ENCODE data around the gene USP15.

The USP15 gene

DNA sequence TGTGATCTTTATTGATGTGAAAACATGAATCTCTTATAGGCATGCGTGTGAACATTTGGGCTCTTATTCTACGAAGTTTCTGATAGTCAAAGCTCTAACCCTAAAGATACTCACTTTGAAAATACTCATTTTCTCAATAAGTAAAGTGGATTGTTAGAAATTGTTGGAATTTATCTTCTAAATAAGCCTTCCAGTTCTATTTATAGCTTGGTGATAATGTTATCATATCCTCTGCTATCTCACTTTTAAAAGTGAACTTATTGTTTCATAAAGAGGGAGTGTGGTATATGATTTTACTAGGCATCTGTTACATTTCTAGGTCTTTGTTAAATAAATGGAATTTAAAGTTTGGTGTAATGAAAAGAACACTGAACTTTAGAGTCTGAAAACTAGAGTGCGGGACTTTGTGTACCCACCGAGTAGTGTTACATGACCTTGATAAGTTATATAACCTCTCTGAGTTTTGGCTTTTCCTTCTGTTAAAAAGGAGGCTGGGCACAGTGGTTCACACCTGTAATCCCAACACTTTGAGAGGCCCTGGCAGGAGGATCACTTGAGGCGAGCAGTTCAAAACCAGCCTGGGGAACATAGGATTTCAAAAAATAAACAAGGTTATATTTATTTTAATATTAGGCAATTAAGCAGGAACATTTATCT lies 13.6 kb downstream of the USP15 start:
- DNase-seq (ENCODE audit: low spot score), result no peak
- in situ Hi-C loops (cut with MboI; ENCODE audit: low pct_unique_long_range_greater_than_20kb, low sequenced_read_pairs, unreplicated experiment), result loop anchor here (25.0 kb wide), 1 partner anchor 538 kb away; no protein-coding TSS in a partner anchor
- TF ChIP-seq, protein P1, sequence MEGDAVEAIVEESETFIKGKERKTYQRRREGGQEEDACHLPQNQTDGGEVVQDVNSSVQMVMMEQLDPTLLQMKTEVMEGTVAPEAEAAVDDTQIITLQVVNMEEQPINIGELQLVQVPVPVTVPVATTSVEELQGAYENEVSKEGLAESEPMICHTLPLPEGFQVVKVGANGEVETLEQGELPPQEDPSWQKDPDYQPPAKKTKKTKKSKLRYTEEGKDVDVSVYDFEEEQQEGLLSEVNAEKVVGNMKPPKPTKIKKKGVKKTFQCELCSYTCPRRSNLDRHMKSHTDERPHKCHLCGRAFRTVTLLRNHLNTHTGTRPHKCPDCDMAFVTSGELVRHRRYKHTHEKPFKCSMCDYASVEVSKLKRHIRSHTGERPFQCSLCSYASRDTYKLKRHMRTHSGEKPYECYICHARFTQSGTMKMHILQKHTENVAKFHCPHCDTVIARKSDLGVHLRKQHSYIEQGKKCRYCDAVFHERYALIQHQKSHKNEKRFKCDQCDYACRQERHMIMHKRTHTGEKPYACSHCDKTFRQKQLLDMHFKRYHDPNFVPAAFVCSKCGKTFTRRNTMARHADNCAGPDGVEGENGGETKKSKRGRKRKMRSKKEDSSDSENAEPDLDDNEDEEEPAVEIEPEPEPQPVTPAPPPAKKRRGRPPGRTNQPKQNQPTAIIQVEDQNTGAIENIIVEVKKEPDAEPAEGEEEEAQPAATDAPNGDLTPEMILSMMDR (IDR thresholded peaks at IDR 0.05; ENCODE audit: extremely low read depth, insufficient read depth, missing control alignments), result no peak

DNA sequence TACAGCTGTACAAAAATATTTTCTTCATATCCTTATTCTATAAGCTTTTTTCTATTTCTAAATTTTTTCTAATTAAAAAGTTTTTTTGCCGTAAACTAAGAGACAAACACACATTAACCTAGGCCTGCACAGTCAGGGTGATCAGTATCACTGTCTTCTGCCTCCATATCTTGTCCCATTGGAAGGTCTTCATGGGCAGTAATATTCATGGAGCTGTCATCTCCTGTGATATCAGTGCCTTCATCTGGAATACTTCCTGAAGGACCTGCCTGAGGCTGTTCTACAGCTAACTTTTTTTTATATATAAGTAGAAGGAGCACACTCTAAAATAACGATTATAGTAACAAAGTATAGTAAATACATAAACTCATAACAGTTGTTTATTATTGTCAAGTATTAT lies 17.8 kb downstream of the USP15 start:
- TF ChIP-seq, protein P1 (IDR thresholded peaks at IDR 0.05; ENCODE audit: extremely low read depth, insufficient read depth, missing control alignments), result no peak
- DNase-seq (ENCODE audit: low spot score), result no peak
- in situ Hi-C loops (cut with MboI; ENCODE audit: low pct_unique_long_range_greater_than_20kb, low sequenced_read_pairs, unreplicated experiment), result no loop called here

DNA sequence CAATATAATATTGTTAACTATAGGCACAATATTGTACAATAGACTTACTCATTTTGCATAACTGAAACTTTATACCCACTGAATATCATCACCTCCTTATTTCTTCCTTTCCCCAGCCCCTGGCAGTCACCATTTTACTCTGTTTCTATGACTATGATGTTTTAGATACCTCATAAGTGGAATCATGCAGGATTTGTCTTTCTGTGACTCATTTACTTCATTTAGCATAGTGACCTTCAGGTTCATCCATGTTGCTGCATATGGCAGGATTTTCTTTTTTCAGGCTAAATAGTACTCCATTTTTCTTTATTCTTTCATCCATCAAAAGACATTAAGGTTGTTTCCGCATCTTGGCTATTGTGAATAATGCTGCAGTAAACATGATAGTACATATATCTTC lies 18.9 kb downstream of the USP15 start:
- TF ChIP-seq, protein P1 (IDR thresholded peaks at IDR 0.05; ENCODE audit: extremely low read depth, insufficient read depth, missing control alignments), result no peak
- DNase-seq (ENCODE audit: low spot score), result no peak
- in situ Hi-C loops (cut with MboI; ENCODE audit: low pct_unique_long_range_greater_than_20kb, low sequenced_read_pairs, unreplicated experiment), result no loop called here

DNA sequence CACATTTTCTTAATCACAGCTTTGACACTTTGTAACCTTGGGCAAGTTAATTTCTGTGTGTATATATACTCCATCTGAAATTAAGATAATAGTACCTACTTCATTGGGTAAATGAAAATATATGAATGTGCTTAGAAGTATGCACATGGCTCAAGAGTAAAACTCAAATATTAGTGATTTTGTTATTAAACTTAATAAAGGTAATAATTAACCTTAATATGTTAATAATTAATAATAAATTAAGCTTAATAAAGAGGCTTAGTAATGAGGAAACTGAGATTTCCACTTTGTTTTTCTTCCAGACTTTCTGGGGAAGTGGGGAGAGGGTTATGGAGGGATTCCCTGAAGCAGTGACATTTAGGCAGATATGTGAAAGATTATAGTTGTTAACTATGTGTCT lies 19.8 kb downstream of the USP15 start:
- in situ Hi-C loops (cut with MboI; ENCODE audit: low pct_unique_long_range_greater_than_20kb, low sequenced_read_pairs, unreplicated experiment), result no loop called here
- TF ChIP-seq, protein P1 (IDR thresholded peaks at IDR 0.05; ENCODE audit: extremely low read depth, insufficient read depth, missing control alignments), result no peak
- no peak for DNase-seq (ENCODE audit: low spot score)

DNA sequence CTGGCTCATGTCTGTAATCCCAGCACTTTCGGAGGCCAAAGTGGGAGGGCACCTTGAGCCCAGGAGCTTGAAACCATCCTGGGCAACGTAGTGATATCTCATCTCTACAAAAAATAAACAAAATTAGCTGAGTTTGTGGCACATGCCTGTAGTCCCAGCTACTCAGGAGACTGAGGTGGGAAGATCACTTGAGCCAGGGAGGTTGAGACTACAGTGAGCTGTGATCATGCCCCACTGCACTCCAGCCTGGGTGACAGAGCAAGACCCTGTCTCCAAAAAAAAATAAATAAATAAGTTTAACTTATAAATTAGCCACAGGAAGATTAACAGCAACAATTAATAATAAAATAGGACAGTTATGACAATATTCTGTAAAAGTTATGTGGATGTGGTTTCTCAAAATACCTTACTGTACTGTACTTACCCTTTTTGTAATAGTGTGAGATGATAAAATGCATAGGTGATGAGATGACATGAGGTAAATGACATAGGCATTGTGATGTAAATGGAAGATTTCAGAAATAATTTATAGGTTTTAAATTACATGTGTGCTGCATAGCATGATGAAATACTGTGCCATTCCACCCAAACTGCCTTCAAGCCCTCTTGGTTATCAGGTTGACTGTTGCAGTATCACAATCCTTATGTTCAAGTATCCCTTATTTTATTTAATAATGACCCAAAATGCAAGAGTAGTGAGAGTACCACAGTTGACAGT lies 22.0 kb downstream of the USP15 start:
- in situ Hi-C loops (cut with MboI; ENCODE audit: low pct_unique_long_range_greater_than_20kb, low sequenced_read_pairs, unreplicated experiment), result no loop called here
- TF ChIP-seq, protein P1 (IDR thresholded peaks at IDR 0.05; ENCODE audit: extremely low read depth, insufficient read depth, missing control alignments), result no peak
- DNase-seq (ENCODE audit: low spot score), result no peak

DNA sequence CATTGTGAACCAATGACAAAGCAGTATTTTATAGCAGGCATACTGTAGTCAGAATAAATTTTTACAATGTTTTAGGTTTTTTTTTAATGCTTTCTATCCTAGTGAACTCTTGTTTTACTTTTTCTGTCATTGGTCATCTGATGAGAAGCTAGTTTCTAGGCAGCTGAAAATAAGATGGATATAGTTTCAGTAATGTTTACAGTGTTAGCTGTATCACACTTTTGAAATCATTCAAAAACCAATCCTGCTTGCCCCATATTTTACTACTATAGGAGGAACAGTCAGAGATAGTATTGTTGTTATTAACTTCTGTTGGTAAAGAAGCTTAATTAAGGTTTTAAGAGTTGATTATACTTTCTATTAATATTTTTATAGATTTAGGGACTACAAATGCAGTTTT lies 24.5 kb downstream of the USP15 start:
- no peak for DNase-seq (ENCODE audit: low spot score)
- in situ Hi-C loops (cut with MboI; ENCODE audit: low pct_unique_long_range_greater_than_20kb, low sequenced_read_pairs, unreplicated experiment), result no loop called here
- TF ChIP-seq, protein P1 (IDR thresholded peaks at IDR 0.05; ENCODE audit: extremely low read depth, insufficient read depth, missing control alignments), result no peak

Measured in GM13977 (cell line).